Upper lobe of left lung (tissue), 4 donors: Measurements from ENCODE around the gene PBX3.

Experiments used
- CTCF ChIP-seq, 6 experiments: fragments of 450-650 bp in 4 of 6; fragments of 200-600 bp in 2 of 6; sonication (generic) in 2 of 6; IDR thresholded peaks; one replicate each; pipeline ENCODE4 v1.5.1; 2016 to 2019; ENCODE audit warnings: antibody characterized with exemption in 6 of 6
- EP300 ChIP-seq, 4 donors: sonication (generic); formaldehyde crosslinking; IDR thresholded peaks; one replicate each; pipeline ENCODE4 v1.5.1; 2017; ENCODE audit warnings: antibody characterized with exemption in 4 of 4, control low read depth in 2 of 4
- POLR2AphosphoS5 ChIP-seq, 2 donors: sonication (generic); formaldehyde crosslinking; IDR thresholded peaks; one replicate each; pipeline ENCODE4 v1.5.1; 2017; ENCODE audit warnings: antibody characterized with exemption in 2 of 2

DNA sequence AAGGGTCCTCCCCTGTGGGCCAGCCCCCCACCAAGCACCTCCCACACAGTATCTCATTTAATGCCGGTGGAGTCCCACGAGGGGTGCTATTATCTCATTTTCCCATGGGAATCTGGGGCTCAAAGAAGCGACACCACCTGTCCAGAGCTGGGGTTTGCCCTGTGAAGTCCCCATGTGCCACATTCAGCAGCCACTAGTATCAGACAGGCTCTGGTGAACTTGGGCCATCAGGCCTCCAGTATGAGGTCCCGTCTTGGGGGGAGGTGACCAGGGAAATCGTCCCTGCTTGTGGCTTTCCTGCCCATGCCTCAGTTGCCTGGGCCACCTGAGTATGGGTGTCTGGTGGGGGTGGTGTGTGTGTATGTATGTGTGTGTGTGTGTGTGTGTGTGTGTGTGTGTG is 222.7 kb downstream of the PBX3 start:
- TF ChIP-seq POLR2AphosphoS5 (IDR thresholded peaks at IDR 0.05) (no peak), EP300 (IDR thresholded peaks at IDR 0.05) (no peak), CTCF (IDR thresholded peaks at IDR 0.05) (no peak)
